Retina (tissue), 1 donor: ENCODE data around the gene ERGIC1.
"Not testable (repeated sequence)": the region's sequence is repeated elsewhere in the genome, so short reads cannot be mapped to it uniquely, and the experiment has no call there.

Experiments
- DNase-seq: peaks from one replicate; pipeline ENCODE4 v3.0.0-alpha.2; 2016

ERGIC1 gene, protein sequence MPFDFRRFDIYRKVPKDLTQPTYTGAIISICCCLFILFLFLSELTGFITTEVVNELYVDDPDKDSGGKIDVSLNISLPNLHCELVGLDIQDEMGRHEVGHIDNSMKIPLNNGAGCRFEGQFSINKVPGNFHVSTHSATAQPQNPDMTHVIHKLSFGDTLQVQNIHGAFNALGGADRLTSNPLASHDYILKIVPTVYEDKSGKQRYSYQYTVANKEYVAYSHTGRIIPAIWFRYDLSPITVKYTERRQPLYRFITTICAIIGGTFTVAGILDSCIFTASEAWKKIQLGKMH

GRCh38 chr5:172833686-172834414, at the start of gene ERGIC1:
TSS of gene ERGIC1 (plus strand) at chr5:172834251. CDS start at chr5:172834414, 163 bp downstream.
- peak; percentile 85 for DNase-seq

GRCh38 chr5:172785429-172786088, 48.5 kb upstream of the ERGIC1 start:
- no peak for DNase-seq

DNA sequence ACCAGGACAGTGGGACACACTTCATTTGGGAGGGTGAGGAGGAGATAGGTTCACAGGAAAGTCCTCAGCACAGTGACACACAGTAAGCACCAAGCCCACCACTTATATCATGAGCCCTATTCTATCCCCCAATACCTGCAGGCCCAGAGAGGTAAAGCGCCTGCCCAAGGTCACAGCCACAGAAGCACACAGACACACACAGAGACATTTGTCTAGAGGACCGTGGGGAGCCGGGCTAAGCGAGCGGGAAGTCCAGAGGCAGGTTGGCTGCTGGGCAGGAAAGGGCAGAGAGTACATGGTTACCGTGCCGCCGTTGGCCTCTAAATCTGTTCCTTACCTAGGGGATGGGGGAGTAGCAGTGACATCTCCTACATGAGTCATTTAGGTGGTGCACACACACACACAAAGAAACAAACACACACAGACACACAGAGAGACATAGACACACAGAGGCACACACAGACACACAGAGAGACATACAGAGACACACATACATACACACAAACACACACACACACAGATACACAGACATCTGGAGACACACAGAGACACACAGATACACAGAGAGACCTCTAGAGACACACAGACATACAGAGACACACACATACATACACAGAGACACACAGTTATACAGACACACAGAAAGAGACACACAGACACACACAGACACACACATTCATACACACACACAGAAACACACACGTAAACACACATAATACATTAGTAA, 47.2 kb upstream of the ERGIC1 start:
- no peak for DNase-seq

GRCh38 chr5:172787538-172787937, 46.5 kb upstream of the ERGIC1 start:
- not testable (repeated sequence) for DNase-seq

DNA sequence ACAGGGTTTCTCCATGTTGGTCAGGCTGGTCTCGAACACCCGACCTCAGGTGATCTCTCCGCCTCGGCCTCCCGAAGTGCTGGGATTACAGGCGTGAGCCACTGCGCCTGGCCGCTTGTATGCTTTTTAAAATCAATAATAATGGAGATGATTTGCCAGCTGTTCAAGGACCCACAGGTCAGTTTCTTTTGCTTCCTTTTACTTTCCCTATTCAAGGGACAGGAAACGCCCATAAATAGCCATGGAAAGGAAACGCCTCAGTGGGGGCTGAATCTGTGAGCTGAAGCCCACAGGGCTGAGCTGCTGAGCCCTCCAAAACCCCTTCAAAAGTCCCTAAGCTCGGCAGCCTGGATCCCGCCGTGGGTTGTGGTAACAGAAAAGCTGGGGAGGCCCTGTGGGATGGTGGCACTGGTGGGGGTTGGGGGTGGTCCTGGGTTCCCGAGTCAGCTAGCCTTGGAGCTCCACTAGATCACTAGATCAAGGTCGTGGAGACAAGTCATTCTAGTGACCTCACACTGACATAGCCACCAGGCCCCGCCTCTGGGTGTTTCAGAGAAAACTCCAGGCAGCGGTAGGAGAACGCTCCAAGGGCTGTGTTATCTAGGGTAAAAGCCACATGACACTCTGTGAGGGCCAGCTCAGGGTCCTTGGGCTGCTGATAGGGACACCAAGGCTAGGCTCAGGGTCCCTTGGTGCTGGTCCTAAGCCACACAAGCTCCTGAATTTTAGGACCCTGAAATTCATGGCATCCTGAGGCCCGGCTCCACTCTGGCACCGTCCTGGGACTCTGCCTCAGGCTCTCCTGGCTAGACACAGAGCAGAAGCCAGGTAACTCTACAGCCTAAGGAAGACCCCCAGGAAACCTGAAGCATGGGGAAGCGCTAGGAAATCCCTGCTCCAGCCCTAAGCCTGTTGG, 45.0 kb upstream of the ERGIC1 start:
- no peak for DNase-seq

- DNase-seq, result no peak
Measured at GRCh38 chr5:172789687-172790495, 44.2 kb upstream of the ERGIC1 start.

GRCh38 chr5:172790496-172790889, 43.6 kb upstream of the ERGIC1 start:
- DNase-seq, result no peak

DNA sequence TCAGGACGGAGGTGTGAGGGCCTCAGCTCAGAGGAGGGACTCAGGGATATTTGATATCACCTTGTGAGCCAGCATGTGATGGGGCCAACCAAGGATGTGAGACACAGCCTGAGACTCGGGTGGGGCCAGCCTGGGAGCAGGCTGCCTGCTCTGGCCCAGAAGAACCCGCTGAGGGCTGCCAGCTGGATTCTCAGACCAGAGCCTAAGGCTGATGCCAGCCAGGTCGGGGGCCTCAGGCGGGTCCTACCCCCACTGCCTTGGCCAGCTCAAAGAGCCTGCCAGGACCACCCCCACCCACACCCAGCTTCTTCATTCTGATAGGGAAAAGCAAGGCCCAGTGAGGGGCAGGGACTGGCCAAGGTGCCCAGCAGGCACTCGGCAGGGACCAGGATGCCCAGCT, 42.8 kb upstream of the ERGIC1 start:
- DNase-seq, result no peak

DNA sequence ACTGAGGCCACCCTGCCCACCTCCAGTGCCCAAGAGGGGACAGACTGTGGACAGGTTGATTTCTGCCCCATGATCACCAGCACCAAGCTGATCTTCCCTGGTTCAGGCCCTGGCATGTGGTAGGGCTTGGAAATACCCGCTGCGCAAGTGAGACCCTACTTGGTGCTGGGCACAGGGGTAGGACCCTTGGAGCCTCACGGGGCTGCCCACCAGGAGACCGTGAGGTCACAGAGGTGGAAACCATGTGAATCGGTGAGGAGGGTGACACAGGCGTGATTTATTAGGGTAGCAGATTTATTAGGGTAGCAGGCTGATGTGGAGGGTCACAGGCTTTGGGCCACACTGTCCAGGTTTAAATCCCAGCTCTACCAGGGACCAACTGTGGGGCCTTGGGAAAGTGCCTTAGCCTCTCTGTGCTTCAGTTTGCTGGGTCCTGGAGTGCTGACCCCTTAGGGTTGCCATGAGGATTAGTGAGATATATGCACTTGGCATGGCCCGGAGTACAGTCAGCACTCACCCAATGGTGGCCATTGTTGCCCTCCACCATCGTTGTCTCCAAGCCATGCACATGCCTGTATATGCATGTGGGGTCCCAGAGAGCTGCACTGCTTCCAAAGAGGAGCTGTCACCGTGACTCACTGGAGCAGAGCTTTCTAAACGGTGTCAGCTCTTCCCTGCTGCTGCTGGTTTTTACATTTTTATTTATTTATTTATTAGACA, 42.2 kb upstream of the ERGIC1 start:
- no peak for DNase-seq

DNA sequence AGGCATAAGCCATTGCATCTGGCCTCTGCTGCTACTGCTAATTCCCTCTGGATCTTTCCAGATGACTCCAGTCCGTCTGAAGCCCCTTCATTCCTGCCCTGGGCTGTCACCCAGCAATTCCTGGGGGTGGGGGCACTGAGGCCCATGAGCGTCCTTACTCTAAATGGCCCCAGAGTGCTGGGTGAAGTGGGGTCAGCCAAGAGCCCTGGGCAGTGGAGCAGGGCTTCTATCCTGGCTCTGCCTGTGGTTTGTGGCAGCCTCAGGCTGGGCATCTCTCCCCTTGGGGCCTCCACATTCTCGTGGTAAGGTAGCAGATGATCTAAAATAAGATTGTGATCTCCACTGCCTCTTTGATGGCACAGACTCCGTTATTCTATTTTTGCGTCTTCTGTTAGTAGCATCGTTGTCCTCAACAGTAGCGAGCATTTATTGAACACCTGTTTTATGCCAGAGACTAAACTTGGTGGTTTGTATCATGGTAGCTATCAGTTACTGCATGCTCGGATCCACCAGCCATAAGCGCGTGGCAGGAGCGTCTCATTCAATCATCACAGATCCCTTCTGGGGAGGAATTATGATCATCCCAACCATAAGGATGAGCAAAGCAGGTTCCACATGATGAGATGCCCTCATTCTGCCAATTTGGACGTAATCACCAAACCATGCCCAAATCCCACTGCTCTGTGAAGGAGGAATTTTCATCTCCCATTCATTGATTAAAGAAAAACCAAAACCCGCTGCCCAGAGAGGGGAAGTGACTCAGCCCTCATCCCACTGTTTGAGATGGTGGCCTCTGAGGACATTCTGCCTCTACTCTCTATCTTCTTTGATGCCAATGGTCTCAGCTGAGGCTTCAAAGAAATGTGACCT, 41.1 kb upstream of the ERGIC1 start:
- no peak for DNase-seq

- DNase-seq, result no peak
Measured at GRCh38 chr5:172793577-172794488, 40.2 kb upstream of the ERGIC1 start.

DNA sequence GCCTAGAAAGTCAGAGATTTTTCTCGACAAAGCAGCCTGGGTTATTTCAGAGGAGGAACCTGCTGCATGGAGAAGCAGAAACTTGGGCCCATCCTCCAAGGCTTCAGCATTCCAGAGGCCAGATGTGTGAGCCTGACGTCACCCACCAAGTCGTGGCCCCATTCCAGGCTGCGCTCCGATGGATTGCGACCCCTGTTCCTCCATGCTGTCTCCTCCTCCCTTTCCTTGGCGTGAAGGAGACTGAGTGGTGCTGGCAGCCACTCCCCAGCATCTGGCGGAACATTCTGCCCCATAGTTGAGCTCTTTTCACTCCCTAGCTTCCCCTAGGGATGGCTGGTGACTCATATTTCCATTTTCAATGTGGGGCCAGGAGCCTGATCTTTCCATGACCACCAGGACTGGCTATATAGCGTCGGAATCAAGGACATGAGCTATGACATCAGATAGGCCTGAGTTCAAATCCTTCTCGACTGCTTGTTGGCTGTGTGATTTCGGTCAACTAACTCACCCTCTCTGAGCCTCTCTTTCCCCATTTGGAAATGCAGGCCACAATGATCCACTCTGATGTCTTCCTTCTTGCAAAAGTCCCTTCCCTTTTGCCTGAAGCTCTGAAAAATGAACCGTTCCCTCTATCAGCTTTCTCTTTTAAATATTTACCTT, 38.6 kb upstream of the ERGIC1 start:
- DNase-seq, result no peak

- DNase-seq, result no peak
Measured at GRCh38 chr5:172796306-172796705, 37.7 kb upstream of the ERGIC1 start.

DNA sequence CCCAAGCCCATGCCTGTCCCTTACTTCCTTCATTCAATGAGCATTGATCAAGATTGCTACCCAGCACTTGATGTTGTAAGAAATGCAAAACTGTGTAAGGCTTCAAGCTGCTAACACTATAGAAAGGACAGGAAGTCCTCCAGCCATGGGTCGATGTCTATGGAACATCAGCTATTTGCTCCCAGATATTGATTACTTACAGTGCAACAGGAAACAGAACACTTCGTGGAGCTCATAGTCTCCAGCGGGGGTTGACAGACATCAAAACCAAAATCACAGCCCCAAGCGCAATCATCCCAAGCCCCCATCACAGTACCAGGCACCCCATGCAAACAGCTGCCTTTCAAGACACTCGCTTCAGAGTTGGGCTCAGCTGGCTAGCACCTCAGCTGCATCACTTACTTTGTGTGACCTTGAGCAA, 36.3 kb upstream of the ERGIC1 start:
- no peak for DNase-seq

DNA sequence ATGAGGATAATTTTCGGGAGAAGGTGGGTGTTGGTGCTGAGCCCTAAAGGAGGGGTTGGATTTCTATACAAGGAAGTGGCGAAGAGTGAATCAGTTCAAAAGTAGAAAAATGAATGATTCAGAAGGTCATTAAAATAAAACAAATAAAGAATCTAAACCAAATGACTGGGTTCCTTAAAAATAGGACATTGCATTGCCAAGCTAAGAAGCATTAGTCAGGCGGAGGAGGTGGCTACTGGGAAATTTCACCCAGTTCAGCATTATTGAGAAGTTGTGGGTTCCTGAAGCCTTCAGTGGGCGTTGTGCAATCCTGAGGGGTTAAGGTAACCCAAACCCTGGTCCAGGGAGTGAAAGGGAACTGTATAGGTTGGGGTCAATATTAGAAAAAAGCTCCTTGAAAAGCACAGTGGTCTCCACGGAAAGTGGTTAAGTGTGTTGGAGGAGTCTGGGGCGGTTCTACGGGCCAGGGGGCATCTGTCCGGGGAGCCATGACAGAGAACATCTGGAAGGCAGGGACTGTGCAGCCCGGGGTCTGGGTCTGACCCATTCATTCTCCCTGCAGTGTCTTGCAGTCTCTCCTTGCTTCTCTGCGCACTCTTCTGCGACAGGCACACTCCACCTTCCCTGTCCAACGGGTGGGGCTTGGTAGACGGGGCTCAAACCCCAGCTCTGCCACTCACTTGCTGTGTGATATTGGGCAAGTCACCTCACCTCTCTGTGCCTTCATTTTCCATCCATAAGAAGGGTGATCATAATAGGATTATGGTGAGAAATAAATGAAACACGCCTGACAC, 35.4 kb upstream of the ERGIC1 start:
- no peak for DNase-seq

DNA sequence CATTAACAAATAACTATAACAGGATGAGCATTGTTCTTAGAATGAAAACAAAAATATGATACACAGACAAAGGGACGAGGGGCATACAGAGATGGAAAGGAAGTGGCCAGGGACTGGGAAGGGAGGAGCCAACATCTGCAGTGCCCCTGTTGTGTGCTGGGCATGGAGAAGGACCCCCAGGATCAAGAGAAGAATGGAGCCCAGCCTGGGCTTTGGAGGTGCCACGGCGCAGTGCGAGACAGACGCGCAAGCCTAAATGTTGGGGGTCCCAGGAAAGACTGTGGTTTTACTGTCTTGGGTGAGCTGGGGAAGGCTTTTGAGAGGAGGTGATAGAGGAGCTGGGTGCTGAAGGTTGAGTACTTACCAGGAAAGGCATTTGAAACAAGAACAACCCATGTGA, 34.6 kb upstream of the ERGIC1 start:
- DNase-seq, result no peak

DNA sequence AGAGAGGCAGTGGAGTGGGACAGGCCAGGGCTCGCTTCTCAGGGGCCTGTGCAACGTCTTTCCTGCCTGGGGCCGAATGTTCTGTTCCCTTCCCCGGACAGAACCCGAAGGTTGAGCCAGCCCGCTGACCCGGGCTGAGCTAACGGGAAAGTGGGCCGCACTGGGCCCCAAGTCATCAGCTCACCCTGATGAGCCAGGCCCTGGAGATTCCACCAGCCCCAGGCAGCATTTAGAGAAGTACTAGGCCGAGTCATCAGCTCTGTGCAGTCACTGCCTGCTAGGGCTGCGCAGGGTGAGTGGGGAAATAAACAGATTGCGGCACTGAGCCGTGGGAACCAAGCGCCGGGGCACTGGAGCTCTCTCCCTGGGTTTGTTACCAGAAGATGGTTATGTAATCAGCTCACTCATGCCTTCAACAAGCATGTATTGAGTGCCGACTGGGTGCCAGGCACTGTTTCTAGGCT, 33.9 kb upstream of the ERGIC1 start:
- no peak for DNase-seq
